NCI-H82 treated with DMSO at 0.1 percent for 48 hours (cell line): ENCODE data around the gene TUBA8.
"Not testable (repeated sequence)": the region's sequence is repeated elsewhere in the genome, so short reads cannot be mapped to it uniquely, and the experiment has no call there.

ENCODE experiments used
- DNase-seq: peaks from one replicate; lab custom pipeline; 2025; ENCODE audit not compliant: unreplicated experiment; lab: John Stamatoyannopoulos, UW

TUBA8 gene

DNA sequence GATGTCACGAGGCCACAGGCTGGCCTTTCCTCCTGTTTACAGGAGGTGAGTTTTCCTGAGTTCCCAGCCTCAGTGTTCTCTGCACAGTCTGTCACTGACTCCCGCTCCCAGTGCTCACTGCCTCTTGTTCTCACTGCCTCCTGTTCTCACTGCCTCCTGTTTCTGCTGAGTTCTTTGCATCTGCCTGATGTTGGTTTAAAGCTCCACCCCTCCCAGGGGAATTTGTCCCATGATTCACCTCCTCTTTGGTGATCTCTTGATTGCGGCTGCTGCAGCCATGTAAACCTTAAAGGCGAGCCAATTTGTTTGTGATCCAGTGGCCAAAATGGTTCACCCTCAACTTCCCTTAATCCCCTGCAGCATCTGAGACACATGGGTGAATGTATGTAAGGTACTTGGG lies 6.0 kb upstream of the TUBA8 start:
- DNase-seq: no peak

DNA sequence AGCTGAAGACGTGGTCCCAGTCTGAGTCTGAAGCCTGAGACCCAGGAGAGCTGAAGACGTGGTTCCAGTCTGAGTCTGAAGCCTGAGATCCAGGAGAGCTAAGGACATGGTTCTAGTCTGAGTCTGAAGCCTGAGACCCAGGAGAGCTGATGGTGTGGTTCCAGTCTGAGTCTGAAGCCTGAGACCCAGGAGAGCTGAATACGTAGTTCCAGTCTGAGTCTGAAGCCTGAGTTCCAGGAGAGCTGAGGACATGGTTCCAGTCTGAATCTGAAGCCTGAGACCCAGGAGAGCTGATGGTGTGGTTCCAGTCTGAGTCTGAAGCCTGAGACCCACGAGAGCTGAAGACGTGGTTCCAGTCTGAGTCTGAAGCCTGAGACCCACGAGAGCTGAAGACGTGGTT lies 4.6 kb upstream of the TUBA8 start:
- DNase-seq: not testable (repeated sequence)

DNA sequence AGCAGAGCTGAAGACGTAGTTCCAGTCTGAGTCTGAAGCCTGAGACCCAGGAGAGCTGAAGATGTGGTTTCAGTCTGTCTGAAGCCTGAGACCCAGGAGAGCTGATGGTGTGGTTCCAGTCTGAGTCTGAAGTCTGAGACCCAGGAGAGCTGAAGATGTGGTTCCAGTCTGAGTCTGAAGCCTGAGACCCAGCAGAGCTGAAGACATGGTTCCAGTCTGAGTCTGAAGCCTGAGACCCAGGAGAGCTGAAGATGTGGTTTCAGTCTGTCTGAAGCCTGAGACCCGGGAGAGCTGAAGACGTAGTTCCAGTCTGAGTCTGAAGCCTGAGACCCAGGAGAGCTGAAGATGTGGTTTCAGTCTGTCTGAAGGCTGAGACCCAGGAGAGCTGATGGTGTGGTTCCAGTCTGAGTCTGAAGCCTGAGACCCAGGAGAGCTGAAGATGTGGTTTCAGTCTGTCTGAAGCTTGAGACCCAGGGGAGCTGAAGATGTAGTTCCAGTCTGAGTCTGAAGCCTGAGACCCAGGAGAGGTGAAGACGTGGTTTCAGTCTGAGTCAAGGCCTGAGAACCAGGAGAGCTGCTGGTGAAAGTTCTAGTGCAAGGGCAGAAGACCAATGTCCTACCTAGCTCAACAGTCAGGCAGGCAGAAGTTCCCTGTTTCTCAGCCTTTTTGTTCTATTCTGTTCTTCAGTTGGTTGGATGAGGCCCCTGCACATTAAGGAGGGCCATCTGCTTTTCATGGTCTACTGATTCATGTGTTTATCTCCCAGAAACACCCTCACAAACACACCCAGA lies 3.9 kb upstream of the TUBA8 start:
- not testable (repeated sequence) for DNase-seq

DNA sequence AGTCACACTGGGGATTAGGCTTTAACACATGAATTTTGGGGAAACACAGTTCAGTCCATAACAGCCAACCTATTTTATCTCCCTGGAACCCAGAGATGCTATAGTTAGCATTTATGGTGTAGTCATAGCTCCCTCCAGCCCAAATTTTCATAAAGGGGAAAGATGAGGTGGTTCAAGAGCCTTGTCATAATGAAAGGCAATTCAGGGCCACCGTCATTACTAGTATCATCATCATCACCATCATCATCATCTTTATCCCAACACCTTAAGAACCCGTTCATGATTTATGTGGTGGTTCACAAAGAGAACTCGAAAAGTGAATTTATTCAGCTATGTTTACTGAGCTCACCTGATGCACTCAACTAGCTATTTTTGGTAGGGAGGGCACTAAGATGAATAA lies 2.4 kb upstream of the TUBA8 start:
- DNase-seq: no peak

DNA sequence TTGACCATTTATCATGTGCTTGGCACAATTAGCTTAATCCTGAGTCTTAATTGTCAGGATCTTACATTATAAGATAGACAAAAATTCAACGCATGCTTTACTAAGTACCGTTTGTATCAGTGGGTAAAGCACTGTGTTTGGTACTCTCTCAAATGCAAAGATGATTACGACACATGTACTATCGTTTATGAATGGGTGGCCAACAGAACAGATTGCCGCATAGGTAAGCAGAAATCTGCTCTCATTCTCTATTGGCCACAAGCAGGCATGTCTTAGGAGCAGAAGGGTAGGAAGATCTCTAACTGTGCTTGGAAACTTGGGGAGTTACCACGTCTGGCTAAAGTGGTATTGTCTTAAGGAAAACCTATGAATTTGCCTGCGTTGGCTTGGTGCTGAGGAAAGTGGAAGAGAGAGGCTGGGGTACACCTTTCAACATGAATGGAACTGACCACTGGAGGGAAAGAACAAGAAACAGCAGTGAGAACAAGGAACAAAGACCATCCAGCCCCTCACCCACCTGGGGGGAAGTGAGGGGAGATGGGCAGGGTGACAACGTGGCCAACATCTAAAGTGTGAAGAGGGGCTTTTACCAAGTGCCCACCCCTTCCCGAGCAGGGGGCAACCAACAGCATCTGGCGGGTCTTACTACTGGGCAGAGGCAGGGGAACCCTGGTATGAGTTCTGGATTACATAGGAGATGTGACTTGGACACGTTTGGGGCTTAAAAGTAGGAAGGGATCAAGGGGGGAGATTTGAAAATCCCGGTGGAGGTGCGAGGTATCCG lies 1.0 kb upstream of the TUBA8 start:
- no peak for DNase-seq

DNA sequence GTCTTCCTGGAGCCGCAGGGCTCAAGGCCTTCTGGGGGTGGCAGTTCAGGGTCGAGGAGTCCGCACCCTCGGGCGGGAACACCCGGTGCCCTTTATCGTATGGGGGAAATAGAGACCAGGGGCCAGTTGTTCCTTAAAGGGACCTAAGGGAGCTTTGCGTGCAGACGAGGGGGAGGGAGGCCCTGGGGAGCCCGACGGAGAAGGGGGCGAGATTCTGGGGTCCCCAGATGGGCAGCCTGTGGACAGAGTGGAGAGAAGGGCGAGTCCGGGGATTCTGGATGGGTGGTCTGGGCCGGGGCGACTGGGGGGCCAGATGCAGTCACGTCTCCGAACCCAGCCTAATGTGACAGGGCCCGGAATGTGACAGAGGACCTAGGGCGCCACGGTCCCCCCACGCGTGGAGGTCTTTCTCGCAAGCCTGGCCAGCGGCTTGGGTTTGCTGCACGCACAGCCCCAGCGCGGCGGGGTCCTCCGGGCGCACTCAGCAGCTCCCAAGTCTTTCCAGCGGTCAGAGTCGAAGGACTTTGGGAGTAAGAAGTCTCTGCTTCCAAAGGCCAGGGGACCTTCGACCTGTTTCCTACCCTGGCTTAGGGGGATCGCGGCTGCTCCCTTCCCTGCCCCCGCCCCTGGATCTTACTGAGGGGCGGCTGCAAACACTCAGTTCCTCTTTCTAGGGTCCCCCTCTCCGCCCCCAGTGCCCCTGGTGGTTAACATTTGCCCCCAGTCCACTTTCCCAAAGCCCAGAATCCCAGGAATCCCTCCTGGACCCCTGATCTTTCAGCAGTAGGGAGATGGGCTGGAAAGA lies 547 bp downstream of the TUBA8 start:
- no peak for DNase-seq

DNA sequence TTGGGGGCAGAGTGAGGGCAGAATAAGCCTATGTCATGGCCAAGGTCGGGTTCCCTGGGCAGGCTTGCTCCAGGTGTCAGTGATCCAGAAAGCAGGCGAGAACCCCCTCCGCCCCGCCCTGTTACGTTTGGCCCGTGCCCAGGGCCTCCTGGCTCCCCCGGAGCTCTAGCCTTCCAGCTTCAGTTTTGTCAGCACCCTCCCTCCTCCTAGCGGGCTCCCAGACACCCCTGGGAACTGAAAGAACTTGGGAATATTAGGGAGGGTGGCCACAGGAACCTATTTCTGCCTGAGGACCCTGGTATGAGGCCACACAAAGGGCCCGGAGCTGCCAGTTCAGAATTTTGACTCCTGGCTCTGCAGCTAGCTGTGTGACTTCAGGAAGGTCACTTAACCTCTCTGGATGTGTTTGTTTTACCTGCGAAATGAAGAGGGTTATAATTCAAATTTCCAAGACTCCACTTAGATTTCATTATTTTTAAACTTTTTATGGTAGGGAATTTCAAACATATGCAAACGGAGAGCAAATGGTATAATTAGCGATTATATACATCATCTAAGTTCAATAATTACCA lies 1.2 kb downstream of the TUBA8 start:
- DNase-seq: no peak

DNA sequence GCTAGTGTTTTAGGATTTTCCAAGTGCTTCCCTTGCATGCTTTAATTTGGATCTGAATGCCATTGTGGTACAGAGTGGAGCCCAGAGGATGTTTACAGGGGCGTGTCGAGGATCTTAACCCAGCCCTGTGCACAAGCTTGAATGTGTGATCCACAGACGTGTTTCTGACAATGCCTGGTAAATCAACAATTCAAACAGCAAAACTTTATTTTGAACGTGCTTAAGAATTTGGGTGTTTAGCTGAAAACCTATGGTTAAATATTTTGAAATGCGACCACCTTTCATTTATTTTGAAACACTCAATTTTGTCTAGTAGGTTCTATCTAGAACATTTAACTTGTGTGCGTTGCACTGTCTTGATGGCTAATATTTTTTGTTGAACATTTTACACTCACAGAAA lies 1.8 kb downstream of the TUBA8 start:
- no peak for DNase-seq

DNA sequence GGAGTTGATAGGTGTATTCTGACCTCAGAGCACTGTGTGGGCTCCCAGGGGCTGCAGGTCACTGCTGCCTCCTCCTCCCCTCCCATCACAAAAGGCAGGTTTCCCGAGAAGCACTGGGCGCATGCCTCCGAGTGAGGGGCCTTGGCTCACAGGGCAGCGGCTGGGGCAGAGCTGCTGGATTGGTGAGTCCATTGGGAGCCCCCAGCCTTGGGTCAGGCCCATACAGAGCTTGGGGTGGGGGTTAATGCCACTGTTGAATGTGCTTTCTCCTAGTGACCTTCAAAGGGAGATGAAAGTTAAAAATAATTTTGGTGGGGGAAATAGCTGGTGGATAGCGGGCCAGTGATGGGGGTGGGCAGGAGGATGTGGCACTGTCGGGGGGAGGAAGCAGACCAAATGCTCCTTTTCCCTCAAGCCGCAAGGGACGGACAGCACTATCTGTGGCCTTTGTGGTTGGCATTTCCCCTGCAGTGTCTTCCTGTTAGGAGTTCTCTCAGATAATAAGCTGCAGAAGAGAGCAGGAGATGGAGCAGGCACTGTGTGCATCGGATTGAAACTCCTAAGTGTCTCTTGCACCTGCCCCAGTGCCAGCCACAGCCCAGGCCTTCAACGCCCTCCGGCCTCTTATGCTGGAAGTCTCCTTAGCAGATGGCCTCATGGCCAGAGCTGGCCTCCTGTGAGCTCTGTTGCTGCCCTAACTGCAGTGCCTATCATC lies 3.2 kb downstream of the TUBA8 start:
- DNase-seq: no peak

DNA sequence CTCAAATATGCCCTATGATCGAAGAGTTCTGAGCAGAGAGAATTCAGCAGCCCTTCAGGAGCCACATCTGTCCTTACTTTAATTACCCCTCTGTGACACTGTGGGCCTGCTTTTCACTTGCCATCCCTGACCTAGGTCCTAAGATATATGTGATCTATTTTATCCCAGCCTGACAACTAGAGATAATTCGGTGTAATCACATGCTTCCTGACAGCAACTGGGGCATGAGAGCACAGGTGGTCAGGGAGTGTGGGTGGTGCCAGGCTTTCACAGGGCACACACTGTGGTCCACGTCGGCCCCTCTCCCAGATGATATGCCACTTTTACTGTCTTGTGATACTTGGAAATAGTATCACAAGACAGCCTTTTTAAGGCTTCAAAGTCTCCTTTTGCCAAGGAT lies 3.9 kb downstream of the TUBA8 start:
- no peak for DNase-seq

DNA sequence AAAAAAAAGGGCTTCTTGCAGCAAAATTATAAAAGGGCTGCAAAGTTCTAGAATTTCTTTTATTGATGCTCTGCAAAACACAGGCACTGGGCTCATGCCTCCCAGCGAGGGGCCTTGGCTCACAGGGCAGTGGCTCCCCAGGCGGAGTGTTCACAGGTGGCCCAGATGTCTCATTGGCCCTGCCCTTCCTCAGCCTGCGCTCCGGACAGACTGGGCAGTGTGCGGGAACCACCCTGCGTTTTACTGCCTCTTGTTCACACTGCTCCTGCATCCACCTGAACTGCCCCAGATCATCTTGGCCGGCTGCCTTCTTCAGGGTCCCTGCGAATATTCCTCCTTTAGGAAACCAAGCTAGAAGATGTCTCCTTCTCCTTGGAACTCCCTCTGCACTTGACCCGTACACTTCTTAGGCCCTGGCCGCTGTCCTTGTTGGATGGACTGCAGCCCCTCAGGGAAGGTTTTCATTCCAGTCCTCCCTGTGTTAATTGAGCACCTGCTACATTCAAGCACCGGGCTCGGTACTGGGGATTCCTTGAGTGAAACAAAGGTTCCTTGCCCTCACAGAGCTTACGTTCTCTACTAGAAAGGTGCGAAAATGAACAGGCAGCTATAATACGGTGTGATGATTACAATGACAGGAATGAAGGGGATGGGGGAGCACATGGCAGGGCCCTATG lies 4.5 kb downstream of the TUBA8 start:
- DNase-seq: no peak

DNA sequence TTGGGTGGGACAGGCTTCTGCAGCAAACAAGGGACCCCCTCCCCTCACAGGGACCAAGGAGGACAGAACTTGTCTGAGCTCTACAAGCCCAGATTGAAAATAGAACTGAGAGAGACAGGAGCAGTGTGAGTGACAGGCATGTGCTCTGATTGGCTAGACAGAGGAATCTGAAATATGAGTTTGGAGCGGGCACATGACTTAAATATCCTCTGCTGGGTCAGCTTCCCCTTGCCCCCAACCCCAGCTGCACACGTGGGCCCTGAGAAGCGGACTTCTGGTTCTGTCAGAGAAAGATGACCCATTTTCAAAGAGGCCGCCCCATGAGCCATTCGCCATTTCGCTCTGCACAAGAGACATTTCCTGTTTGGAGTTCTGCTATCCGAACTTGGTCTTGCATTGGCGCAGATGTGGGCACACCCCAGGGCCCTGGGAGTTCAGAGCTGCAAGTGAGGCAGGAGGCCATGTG lies 5.3 kb downstream of the TUBA8 start:
- DNase-seq: no peak

DNA sequence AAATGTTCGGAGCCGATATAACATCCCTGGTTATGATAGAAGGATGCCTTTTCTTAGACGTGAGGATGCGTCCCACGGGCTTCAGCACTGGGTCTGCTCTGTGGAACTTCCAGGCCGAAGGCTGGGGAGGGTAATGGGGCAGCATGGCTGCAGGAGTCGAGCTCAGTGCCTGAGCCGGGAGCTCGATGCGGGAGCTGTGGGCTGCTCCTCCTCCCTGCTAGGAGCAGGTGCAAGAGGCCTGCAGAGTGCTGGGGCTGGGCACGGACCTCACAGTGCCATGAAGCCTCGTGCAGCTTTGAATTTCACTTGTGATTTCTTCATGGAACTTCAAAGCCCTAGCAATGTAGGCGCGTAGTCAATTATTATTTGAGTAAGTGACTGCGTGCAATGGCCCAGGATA lies 6.0 kb downstream of the TUBA8 start:
- no peak for DNase-seq

DNA sequence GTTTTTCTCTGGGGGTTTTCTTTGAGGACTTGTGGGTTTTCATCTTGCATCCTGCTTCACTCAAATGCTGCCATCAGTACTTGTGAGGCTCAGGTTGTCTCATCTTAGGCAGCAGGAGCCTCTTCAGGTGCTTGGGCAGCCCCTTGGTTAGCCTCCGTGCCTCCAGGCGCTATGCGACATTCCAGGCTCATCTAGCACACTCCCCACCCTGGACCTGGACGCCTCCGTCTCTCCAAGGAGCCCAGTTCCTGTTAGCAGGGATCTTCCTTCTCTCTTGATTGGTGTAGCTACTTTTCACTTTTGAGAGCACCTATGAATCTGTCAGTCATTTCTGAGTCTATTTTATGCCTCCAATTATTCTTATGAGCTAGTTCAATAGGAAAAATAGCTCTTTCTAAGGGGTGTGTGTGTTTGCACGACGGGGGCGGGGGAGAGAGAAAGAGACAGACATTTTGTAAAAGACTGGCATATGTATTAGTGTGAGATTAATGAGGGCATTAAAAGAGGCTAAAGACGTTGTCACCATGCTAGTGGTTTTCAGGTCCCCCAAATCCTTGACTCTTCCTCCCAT lies 7.8 kb downstream of the TUBA8 start:
- no peak for DNase-seq

DNA sequence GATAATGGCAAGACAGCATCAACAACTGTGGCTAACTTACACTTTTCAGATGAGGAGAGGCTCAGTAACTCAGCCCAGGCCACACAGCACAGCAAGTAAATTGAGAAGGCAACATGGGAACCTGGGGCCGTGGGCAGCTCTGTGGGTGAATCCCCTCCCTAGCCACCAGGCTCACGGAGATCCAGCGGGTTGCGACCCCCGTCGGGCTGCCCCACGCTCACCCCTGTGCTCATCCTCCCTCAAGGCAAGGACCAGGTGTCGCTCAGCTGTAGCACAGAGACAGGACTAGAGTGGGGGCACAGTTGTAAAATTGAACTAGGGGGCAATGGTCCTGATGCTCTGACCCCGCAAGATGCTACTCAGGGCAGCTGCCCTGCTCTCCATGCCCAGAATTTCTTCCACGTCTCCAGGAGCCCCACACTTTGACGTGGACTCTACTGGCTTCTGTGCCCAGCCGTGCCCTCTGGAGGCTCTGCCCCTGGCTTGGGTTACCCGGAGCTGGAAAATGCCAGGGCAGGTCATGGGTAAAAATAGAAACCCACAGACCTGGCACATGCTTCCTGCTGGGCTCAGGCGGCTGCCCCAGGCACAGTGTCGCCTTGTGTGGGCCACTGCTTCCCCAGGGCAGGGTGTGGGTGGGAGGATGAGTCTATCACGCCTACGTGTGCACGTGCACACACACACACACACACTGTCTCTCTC lies 9.0 kb downstream of the TUBA8 start:
- no peak for DNase-seq

DNA sequence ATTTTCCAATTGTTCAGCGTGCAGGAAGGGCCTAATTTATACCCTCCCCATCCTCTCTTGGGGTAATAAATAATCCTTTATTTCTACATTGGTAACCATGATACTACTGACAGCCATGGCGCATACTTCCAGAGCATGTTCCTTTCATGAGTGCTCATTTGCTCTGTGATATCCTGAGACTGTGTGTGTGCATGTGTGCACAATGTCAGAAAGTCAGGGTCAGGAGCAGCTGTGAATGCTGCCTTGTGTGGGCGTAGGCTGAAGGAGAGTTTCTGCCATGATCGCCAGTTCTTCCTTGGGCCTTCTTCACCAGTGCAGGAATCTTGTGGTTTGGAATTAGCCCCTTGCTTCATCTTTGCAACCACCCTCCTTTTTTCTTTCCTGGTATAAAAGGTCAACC lies 10.2 kb downstream of the TUBA8 start:
- DNase-seq: no peak

DNA sequence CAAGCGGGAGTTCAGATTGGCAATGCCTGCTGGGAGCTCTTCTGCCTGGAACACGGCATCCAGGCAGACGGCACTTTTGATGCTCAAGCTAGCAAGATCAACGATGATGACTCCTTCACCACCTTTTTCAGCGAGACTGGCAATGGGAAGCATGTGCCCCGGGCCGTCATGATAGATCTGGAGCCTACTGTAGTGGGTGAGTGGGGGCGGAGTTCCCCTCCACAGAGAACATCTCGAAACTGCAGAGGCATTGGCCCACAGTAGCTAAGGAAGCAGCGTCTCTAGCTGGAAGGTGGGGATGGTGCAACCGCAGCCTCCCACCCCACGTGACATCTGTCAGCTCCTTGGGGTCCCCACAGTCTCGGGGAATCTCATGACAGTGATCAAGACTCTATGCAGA lies 10.9 kb downstream of the TUBA8 start:
- no peak for DNase-seq

DNA sequence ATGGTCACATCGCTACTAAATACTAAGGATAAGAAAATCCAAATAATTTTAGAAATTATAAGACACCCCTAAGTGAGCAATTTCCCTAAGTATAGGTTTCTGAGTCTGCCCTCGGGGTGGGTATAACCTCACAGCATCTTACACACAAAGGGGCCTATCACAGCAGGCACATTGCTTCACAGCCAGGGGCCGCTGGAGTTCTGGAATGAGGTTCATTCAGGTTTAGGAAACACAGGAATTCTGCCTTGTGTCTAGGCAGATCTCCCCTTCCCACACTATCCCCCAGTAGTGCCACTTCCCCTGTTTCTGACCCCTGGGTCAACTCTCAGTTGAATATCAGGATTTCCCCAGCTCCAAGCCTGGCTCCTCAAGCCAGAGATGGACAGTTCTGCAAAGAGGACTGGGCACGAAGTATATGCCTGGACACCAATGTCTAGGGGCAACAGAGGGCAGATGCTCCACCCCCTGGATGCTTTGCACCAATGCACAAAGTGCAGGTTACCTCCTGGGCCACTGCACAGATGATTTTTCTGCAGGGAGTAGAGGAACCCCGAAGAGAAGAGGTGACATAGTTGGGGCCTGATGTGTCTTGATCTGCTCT lies 11.4 kb downstream of the TUBA8 start:
- no peak for DNase-seq
